ENCODE results near the gene ANKRD13C. TPM values are rescaled to one million over a fixed set of nuclear protein-coding genes. Genes with fewer than 3 reads are reported as not detected.

Gene ANKRD13C
- total and polyA plus RNA-seq, 2 donors (not counting 1 experiment from before 2014, with no cell fraction given): 19.4 to 30.2 TPM

DNA sequence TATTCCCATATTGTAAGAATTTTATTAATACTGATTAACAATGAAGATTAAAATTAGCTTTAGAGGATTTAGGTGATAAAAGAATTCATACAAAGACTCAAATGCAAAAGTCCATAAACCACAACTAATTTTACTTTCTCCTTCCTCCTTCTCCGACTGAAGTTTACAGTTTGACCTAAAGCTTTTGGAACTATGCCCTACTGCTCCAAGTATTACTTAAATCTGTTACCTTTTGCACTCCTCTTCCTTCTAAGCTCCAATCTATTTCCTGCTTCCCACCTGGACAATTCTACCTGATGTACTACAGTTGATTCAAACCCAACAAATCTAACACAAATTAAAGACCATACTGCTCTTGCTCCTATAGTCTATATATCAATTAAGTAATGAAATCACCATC is 36.3 kb downstream of the ANKRD13C start:
- Histone ChIP-seq H3K9ac (ENCODE audit: insufficient read depth, low read length) (no peak overlapping the region), H4K20me1 (ENCODE audit: control insufficient read depth, extremely low read depth, insufficient read depth, low read length) (no peaks in the 10 kb centered on the region), H3K79me2 (ENCODE audit: control insufficient read depth, insufficient read depth, low read length) (peaks cover 10% of the 10 kb centered on the region), H3K27me3 (ENCODE audit: control insufficient read depth, insufficient read depth, low read length) (no peaks in the 10 kb centered on the region), H3K4me3 (replicated peaks in 1 of 4; ENCODE audit: control extremely low read depth in 1 of 4, insufficient read depth in 1 of 4, low read depth in 3 of 4, low read length in 4 of 4) (no peak overlapping the region), H3K4me2 (ENCODE audit: extremely low read depth, insufficient read depth, low read length) (no peak overlapping the region), H3K27ac (ENCODE audit: insufficient read depth, low read length) (no peak overlapping the region), H3K9me3 (ENCODE audit: control insufficient read depth, insufficient read depth, low read depth, low read length) (no peaks in the 10 kb centered on the region), H3K4me1 (ENCODE audit: control insufficient read depth, extremely low read depth, insufficient read depth, low read length) (peaks cover 3% of the 10 kb centered on the region), H2AFZ (ENCODE audit: low read length) (no peak overlapping the region), H3K36me3 (ENCODE audit: control insufficient read depth, insufficient read depth, low read length) (no peaks in the 10 kb centered on the region)
- DNase-seq (ENCODE audit: low read depth in 2 of 2): peak in 1 of 2 donors; percentile 5
- no peak for TF ChIP-seq EZH2 (IDR thresholded peaks at IDR 0.05; ENCODE audit: low read length, missing control alignments)
- TF ChIP-seq, protein P1, sequence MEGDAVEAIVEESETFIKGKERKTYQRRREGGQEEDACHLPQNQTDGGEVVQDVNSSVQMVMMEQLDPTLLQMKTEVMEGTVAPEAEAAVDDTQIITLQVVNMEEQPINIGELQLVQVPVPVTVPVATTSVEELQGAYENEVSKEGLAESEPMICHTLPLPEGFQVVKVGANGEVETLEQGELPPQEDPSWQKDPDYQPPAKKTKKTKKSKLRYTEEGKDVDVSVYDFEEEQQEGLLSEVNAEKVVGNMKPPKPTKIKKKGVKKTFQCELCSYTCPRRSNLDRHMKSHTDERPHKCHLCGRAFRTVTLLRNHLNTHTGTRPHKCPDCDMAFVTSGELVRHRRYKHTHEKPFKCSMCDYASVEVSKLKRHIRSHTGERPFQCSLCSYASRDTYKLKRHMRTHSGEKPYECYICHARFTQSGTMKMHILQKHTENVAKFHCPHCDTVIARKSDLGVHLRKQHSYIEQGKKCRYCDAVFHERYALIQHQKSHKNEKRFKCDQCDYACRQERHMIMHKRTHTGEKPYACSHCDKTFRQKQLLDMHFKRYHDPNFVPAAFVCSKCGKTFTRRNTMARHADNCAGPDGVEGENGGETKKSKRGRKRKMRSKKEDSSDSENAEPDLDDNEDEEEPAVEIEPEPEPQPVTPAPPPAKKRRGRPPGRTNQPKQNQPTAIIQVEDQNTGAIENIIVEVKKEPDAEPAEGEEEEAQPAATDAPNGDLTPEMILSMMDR (conservative IDR thresholded peaks at IDR 0.05 in 1 of 2, IDR thresholded peaks at IDR 0.05 in 1 of 2; ENCODE audit: low read depth in 1 of 2, low read length in 2 of 2): no peak

DNA sequence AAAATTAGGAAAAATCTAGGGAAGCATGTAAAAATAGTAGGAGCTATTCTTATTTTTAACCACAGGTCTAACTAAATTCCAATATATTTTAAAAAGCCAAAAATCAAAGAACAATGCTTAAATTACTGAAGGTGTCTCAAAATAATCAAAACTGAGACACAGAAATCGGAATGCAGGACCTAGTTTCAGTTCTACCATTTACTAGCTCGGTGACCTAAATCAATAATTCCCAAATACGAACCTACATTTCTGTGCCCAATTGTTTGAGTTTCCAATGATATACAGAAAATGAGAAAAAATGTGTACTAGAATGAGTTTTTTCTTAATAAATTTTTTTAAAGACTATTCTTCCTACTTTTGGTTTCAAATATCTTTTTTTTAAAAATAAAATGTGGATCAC is 37.4 kb downstream of the ANKRD13C start:
- Histone ChIP-seq H2AFZ (ENCODE audit: low read length) (no peak overlapping the region), H3K4me2 (ENCODE audit: extremely low read depth, insufficient read depth, low read length) (no peak overlapping the region), H3K27ac (ENCODE audit: insufficient read depth, low read length) (no peak overlapping the region), H3K9me3 (ENCODE audit: control insufficient read depth, insufficient read depth, low read depth, low read length) (no peaks in the 10 kb centered on the region), H4K20me1 (ENCODE audit: control insufficient read depth, extremely low read depth, insufficient read depth, low read length) (no peaks in the 10 kb centered on the region), H3K36me3 (ENCODE audit: control insufficient read depth, insufficient read depth, low read length) (no peaks in the 10 kb centered on the region), H3K4me1 (ENCODE audit: control insufficient read depth, extremely low read depth, insufficient read depth, low read length) (peaks cover 3% of the 10 kb centered on the region), H3K4me3 (replicated peaks in 1 of 4; ENCODE audit: control extremely low read depth in 1 of 4, insufficient read depth in 1 of 4, low read depth in 3 of 4, low read length in 4 of 4) (no peak overlapping the region), H3K27me3 (ENCODE audit: control insufficient read depth, insufficient read depth, low read length) (no peaks in the 10 kb centered on the region), H3K79me2 (ENCODE audit: control insufficient read depth, insufficient read depth, low read length) (peaks cover 10% of the 10 kb centered on the region), H3K9ac (ENCODE audit: insufficient read depth, low read length) (no peak overlapping the region)
- no peak for DNase-seq (ENCODE audit: low read depth in 2 of 2)
- TF ChIP-seq EZH2 (IDR thresholded peaks at IDR 0.05; ENCODE audit: low read length, missing control alignments): no peak
- TF ChIP-seq, protein P1 (conservative IDR thresholded peaks at IDR 0.05 in 1 of 2, IDR thresholded peaks at IDR 0.05 in 1 of 2; ENCODE audit: low read depth in 1 of 2, low read length in 2 of 2): no peak

- no peaks in the 10 kb centered on the region for H3K9me3 ChIP-seq (ENCODE audit: control insufficient read depth, insufficient read depth, low read depth, low read length)
- H3K36me3 ChIP-seq (ENCODE audit: control insufficient read depth, insufficient read depth, low read length): no peaks in the 10 kb centered on the region
- peaks cover 3% of the 10 kb centered on the region for H3K4me1 ChIP-seq (ENCODE audit: control insufficient read depth, extremely low read depth, insufficient read depth, low read length)
- H3K79me2 ChIP-seq (ENCODE audit: control insufficient read depth, insufficient read depth, low read length): peaks cover 7% of the 10 kb centered on the region
- no peak overlapping the region for H3K27ac ChIP-seq (ENCODE audit: insufficient read depth, low read length)
- no peak overlapping the region for H3K9ac ChIP-seq (ENCODE audit: insufficient read depth, low read length)
- no peak overlapping the region for H2AFZ ChIP-seq (ENCODE audit: low read length)
- no peaks in the 10 kb centered on the region for H3K27me3 ChIP-seq (ENCODE audit: control insufficient read depth, insufficient read depth, low read length)
- no peak for DNase-seq (ENCODE audit: low read depth in 2 of 2)
- no peak overlapping the region for H3K4me2 ChIP-seq (ENCODE audit: extremely low read depth, insufficient read depth, low read length)
- H3K4me3 ChIP-seq (replicated peaks in 1 of 4; ENCODE audit: control extremely low read depth in 1 of 4, insufficient read depth in 1 of 4, low read depth in 3 of 4, low read length in 4 of 4): no peak overlapping the region
- no peak for TF ChIP-seq EZH2 (IDR thresholded peaks at IDR 0.05; ENCODE audit: low read length, missing control alignments)
- TF ChIP-seq, protein P1 (conservative IDR thresholded peaks at IDR 0.05 in 1 of 2, IDR thresholded peaks at IDR 0.05 in 1 of 2; ENCODE audit: low read depth in 1 of 2, low read length in 2 of 2): no peak
- H4K20me1 ChIP-seq (ENCODE audit: control insufficient read depth, extremely low read depth, insufficient read depth, low read length): no peaks in the 10 kb centered on the region
Measured at GRCh38 chr1:70315782-70316181, 38.7 kb downstream of the ANKRD13C start.

Measured in fibroblast of lung (primary cell).